Measurements from ENCODE around the gene RAPGEF6.
"Not testable (repeated sequence)": the region's sequence is repeated elsewhere in the genome, so short reads cannot be mapped to it uniquely, and the experiment has no call there.

The RAPGEF6 gene, protein sequence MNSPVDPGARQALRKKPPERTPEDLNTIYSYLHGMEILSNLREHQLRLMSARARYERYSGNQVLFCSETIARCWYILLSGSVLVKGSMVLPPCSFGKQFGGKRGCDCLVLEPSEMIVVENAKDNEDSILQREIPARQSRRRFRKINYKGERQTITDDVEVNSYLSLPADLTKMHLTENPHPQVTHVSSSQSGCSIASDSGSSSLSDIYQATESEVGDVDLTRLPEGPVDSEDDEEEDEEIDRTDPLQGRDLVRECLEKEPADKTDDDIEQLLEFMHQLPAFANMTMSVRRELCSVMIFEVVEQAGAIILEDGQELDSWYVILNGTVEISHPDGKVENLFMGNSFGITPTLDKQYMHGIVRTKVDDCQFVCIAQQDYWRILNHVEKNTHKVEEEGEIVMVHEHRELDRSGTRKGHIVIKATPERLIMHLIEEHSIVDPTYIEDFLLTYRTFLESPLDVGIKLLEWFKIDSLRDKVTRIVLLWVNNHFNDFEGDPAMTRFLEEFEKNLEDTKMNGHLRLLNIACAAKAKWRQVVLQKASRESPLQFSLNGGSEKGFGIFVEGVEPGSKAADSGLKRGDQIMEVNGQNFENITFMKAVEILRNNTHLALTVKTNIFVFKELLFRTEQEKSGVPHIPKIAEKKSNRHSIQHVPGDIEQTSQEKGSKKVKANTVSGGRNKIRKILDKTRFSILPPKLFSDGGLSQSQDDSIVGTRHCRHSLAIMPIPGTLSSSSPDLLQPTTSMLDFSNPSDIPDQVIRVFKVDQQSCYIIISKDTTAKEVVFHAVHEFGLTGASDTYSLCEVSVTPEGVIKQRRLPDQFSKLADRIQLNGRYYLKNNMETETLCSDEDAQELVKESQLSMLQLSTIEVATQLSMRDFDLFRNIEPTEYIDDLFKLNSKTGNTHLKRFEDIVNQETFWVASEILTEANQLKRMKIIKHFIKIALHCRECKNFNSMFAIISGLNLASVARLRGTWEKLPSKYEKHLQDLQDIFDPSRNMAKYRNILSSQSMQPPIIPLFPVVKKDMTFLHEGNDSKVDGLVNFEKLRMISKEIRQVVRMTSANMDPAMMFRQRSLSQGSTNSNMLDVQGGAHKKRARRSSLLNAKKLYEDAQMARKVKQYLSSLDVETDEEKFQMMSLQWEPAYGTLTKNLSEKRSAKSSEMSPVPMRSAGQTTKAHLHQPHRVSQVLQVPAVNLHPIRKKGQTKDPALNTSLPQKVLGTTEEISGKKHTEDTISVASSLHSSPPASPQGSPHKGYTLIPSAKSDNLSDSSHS (N-terminal part only)

DNA sequence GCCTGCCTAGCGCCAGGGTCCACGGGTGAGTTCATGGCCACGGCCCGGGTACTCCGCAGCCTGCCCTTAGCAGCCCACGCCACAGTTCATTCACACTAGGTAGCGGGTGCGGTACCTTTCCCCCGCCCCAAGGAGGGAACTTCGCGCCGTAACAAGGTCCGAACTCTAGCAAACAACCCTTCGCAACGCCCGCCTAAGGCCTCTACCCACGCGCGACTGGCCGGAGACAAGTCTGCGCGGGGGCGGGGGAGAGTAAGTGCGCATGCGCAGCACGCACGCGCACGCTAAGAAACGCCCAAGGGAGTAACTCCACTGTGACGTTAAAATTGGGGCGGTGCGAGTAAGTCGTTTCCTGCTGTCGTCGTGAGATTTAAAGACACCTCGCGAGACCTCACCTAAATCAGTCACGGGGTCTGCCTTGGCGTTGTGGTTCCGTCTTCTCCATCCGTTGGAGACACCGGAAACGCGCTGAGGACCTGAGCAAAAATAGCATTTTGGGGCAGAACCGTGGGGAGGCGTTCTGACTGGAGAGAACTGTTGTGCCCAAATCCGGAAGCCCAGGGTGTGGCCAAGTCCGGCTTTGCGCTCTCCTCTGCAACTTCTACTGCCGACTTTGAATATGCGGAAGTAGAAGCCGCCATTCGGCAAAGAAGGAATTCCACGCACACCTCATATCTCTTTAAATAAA lies at the start of gene RAPGEF6:
TSS of gene RAPGEF6 (minus strand) at position 234 of the 688 bp plus-strand sequence. CDS start at position 35, 199 bp downstream.
- TF ChIP-seq, protein P1, sequence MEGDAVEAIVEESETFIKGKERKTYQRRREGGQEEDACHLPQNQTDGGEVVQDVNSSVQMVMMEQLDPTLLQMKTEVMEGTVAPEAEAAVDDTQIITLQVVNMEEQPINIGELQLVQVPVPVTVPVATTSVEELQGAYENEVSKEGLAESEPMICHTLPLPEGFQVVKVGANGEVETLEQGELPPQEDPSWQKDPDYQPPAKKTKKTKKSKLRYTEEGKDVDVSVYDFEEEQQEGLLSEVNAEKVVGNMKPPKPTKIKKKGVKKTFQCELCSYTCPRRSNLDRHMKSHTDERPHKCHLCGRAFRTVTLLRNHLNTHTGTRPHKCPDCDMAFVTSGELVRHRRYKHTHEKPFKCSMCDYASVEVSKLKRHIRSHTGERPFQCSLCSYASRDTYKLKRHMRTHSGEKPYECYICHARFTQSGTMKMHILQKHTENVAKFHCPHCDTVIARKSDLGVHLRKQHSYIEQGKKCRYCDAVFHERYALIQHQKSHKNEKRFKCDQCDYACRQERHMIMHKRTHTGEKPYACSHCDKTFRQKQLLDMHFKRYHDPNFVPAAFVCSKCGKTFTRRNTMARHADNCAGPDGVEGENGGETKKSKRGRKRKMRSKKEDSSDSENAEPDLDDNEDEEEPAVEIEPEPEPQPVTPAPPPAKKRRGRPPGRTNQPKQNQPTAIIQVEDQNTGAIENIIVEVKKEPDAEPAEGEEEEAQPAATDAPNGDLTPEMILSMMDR (conservative IDR thresholded peaks at IDR 0.05; ENCODE audit: control insufficient read depth, insufficient read depth, low read depth, low read length), result no peak
- H3K4me3 ChIP-seq (ENCODE audit: control insufficient read depth, low read depth, low read length), result peak within 1 kb of the TSS; percentile 94
- peak; percentile 100 for DNase-seq (ENCODE audit: low read depth)

DNA sequence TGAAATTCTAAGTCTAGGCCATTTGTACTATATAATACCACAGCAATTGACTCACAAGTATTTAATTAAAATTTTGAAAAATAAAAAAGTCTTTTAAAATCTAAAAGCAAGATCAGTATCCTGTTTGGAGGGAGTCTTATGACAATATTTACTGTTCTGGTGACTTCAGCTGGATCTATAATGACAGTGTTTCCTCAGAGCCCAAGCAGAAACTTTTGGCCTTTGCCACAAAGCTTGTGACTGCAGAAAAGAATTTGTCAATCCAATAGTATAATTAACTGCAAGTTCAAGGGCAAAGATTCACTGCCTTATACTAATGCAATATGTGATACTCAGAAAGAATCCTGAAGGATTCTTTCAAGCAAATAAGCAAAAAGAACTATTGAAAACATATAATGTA lies 49.6 kb upstream of the RAPGEF6 start:
- DNase-seq (ENCODE audit: low read depth), result no peak
- H3K4me3 ChIP-seq (ENCODE audit: control insufficient read depth, low read depth, low read length), result no peak overlapping the region
- TF ChIP-seq, protein P1 (conservative IDR thresholded peaks at IDR 0.05; ENCODE audit: control insufficient read depth, insufficient read depth, low read depth, low read length), result no peak

DNA sequence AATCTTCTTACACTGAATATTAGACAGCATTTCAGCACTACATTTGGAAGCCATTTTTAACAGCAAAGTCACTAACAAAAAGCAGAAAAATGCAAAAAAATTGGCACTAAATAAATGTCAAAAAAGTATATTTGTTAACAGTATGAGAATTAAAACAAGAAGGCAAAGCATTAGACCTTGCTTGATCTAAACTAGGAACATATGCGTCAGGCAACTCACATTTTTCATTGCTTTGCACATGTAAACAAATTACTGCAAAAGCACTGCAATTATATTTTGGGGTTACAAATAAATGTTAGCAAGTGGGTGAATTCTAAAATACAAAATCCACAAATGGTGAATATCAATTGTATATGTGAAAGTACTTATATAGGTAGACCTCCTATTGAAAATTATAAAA lies 49.0 kb upstream of the RAPGEF6 start:
- no peak for DNase-seq (ENCODE audit: low read depth)
- TF ChIP-seq, protein P1 (conservative IDR thresholded peaks at IDR 0.05; ENCODE audit: control insufficient read depth, insufficient read depth, low read depth, low read length), result no peak
- no peak overlapping the region for H3K4me3 ChIP-seq (ENCODE audit: control insufficient read depth, low read depth, low read length)

DNA sequence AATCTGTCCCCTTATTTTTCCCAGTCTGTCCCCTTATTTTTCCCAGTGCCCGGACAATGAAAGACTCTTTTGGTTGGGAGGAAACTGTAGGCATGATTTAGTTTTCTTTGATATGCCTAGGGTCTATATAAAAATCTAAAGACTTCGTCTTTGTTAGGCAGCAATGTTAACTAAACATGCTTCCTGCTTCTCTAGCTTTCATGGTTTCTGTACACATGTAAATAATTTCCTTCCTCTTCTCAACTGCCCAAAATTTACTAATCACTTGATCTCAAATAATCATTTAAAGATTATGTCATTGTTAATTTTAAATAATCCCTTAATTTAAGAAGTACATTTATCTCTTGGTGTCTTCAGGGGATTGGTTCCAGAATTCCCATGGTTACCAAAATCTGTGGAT lies 47.8 kb upstream of the RAPGEF6 start:
- no peak overlapping the region for H3K4me3 ChIP-seq (ENCODE audit: control insufficient read depth, low read depth, low read length)
- DNase-seq (ENCODE audit: low read depth), result no peak
- TF ChIP-seq, protein P1 (conservative IDR thresholded peaks at IDR 0.05; ENCODE audit: control insufficient read depth, insufficient read depth, low read depth, low read length), result no peak

DNA sequence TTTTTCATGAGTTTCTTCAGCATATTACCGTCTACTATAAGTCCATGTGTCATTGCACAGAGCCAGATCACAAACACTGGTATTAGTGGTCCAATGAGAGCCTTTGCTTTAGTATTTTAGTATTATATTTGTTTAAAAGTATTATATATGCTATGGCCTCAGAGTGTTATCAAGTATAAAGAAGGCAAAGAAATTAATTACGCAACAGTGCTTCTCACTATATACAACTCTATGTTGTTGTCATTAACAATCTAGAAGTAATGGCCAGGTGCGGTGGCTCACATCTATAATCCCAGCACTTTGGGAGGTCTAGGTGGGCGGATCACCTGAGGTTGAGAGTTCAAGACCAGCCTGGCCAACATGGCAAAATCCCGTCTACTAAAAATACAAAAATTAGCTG lies 47.1 kb upstream of the RAPGEF6 start:
- no peak overlapping the region for H3K4me3 ChIP-seq (ENCODE audit: control insufficient read depth, low read depth, low read length)
- DNase-seq (ENCODE audit: low read depth), result no peak
- TF ChIP-seq, protein P1 (conservative IDR thresholded peaks at IDR 0.05; ENCODE audit: control insufficient read depth, insufficient read depth, low read depth, low read length), result no peak

DNA sequence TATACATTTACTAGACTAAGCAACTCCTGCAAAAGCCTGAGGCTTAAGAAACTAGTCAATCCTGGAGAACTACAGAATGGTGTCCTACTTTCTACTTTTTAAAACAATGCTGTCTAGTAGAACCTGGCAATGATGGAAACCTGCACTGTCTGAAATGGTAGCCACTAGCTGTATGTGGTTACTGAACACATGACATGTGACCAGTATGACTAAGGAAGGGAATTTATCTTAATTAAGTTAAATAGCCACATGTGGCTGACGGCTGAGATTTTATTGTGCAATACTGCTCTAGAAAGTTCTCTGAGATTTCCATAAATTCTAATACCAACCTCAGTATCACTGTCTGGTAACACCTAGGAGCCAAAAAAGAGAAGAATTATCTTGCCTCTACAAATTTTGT lies 44.9 kb upstream of the RAPGEF6 start:
- peak; percentile 91 for DNase-seq (ENCODE audit: low read depth)

DNA sequence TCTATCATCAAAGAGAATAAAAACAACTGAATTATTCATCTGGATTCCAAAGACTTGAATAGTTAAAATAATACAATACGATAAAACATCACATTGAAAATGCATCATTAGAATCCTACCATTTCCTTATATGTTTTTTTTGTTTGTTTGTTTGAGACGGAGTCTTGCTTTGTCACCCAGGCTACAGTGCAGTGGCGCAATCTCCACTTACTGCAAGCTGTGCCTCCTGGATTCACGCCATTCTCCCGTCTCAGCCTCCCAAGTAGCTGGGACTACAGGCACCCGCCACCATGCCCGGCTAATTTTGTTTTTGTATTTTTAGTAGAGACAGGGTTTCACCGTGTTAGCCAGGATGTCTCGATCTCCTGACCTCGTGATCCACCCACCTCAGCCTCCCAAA lies 43.2 kb upstream of the RAPGEF6 start:
- not testable (repeated sequence) for H3K4me3 ChIP-seq (ENCODE audit: control insufficient read depth, low read depth, low read length)
- peak; percentile 45 for DNase-seq (ENCODE audit: low read depth)

More for the DNA sequence above, 44.9 kb upstream of the RAPGEF6 start:
- no peak overlapping the region for H3K4me3 ChIP-seq (ENCODE audit: control insufficient read depth, low read depth, low read length)
- TF ChIP-seq, protein P1 (conservative IDR thresholded peaks at IDR 0.05; ENCODE audit: control insufficient read depth, insufficient read depth, low read depth, low read length), result no peak

Data from fibroblast of mammary gland (primary cell).